PC-9 (cell line): ENCODE results near the gene BAIAP2. TPM values are rescaled to one million over a fixed set of nuclear protein-coding genes. Genes with fewer than 3 reads are reported as not detected.

ENCODE experiments used
- BruUV-seq: library from RNA; stranded (reverse); fragments of 400-500 nt; replicated peaks from 2 replicates; lab custom pipeline; 2021; lab: Mats Ljungman, UMichigan
- CTCF ChIA-PET: fragments of 300-600 bp; sonication (Branson Sonifier 250); formaldehyde crosslinking; loops from one replicate; lab custom pipeline; 2022; ENCODE audit warnings: antibody characterized with exemption; lab: Charles Lee
- POLR2A ChIA-PET: fragments of 300-600 bp; sonication (Branson Sonifier 250); formaldehyde crosslinking; loops from one replicate; lab custom pipeline; 2022; ENCODE audit warnings: antibody characterized with exemption; ENCODE audit not compliant: unreplicated experiment; lab: Charles Lee
- DNase-seq, 2 experiments: peaks; one replicate each; pipeline versions ENCODE4 v3.0.0 to v3.0.0-alpha.2; 2015 to 2022; ENCODE audit warnings: mixed read lengths in 1 of 2
- H2AFZ ChIP-seq: fragments of 200-600 bp; sonication (generic); 2 replicates; pipeline ENCODE4 v1.8.1; 2017; ENCODE audit warnings: antibody characterized with exemption
- H3F3A ChIP-seq: fragments of 200-600 bp; sonication (generic); 2 replicates; pipeline ENCODE4 v1.8.1; 2017; ENCODE audit warnings: antibody characterized with exemption, mild to moderate bottlenecking, low read depth; ENCODE audit not compliant: insufficient read depth
- H3K27ac ChIP-seq: fragments of 200-600 bp; sonication (generic); 2 replicates; pipeline ENCODE4 v1.6.1; 2016; ENCODE audit warnings: mixed run types
- H3K27me3 ChIP-seq: fragments of 200-600 bp; sonication (generic); 2 replicates; pipeline ENCODE4 v1.6.1; 2016; ENCODE audit warnings: low read depth, mixed run types; ENCODE audit not compliant: insufficient read depth
- H3K36me3 ChIP-seq: fragments of 200-600 bp; sonication (generic); 2 replicates; pipeline ENCODE4 v1.6.1; 2016; ENCODE audit warnings: low read depth, mixed run types
- H3K4me1 ChIP-seq: fragments of 200-600 bp; sonication (generic); replicated peaks from 2 replicates; pipeline ENCODE4 v1.6.1; 2016; ENCODE audit warnings: mixed run types; ENCODE audit not compliant: insufficient read depth
- H3K4me2 ChIP-seq: fragments of 200-600 bp; sonication (generic); 2 replicates; pipeline ENCODE4 v1.6.1; 2017; ENCODE audit warnings: mixed run types
- H3K4me3 ChIP-seq: fragments of 200-600 bp; sonication (generic); 2 replicates; pipeline ENCODE4 v1.6.1; 2016; ENCODE audit warnings: mixed run types
- H3K79me2 ChIP-seq: fragments of 200-600 bp; sonication (generic); 2 replicates; pipeline ENCODE4 v1.6.1; 2017; ENCODE audit warnings: low read depth, mixed run types
- H3K9me2 ChIP-seq: fragments of 200-600 bp; sonication (generic); 2 replicates; pipeline ENCODE4 v1.8.1; 2017; ENCODE audit warnings: mild to moderate bottlenecking; ENCODE audit not compliant: insufficient read depth
- H3K9me3 ChIP-seq: fragments of 200-600 bp; sonication (generic); 2 replicates; pipeline ENCODE4 v1.8.1; 2016; ENCODE audit warnings: low read depth; ENCODE audit not compliant: insufficient read depth
- H4K20me1 ChIP-seq: fragments of 200-600 bp; sonication (generic); 2 replicates; pipeline ENCODE4 v1.8.1; 2017; ENCODE audit not compliant: insufficient read depth
- CTCF ChIP-seq: fragments of 200-600 bp; sonication (generic); conservative IDR thresholded peaks from 2 replicates; pipeline ENCODE4 v1.6.1; 2017; ENCODE audit warnings: mixed run types, antibody characterized with exemption, mild to moderate bottlenecking, moderate library complexity
- EZH2 ChIP-seq: fragments of 200-600 bp; sonication (generic); IDR thresholded peaks from 2 replicates; pipeline ENCODE4 v1.8.0; 2017; ENCODE audit warnings: antibody characterized with exemption, low read depth
- intact Hi-C: fragments of 100-400 bp; cut with micrococcal nuclease; formaldehyde crosslinking; loops from one replicate; pipeline ENCODE4 v1.10.0; 2022; ENCODE audit not compliant: unreplicated experiment
- total RNA-seq: library from RNA; stranded (reverse); gene quantifications from 2 replicates; pipeline ENCODE4 v1.2.3, GENCODE V29; 2021

The BAIAP2 gene
- total RNA-seq, 1 experiment from 2014 or later, result 125 TPM

- CTCF ChIA-PET, result no interaction called here
These were observed 36.7 kb upstream of the BAIAP2 start for GRCh38 chr17:80998118-80998747.

GRCh38 chr17:80998748-80999535 is 36.0 kb upstream of the BAIAP2 start:
- Histone ChIP-seq H3K79me2 (no peaks in the 10 kb centered on the region), H3K36me3 (no peaks in the 10 kb centered on the region), H3K27ac (no peak overlapping the region), H3K9me3 (no peaks in the 10 kb centered on the region), H3F3A (no peaks in the 10 kb centered on the region), H3K4me3 (no peak overlapping the region), H4K20me1 (no peaks in the 10 kb centered on the region), H3K9me2 (no peaks in the 10 kb centered on the region), H3K27me3 (no peaks in the 10 kb centered on the region), H2AFZ (no peak overlapping the region), H3K4me2 (no peak overlapping the region), H3K4me1 (no peaks in the 10 kb centered on the region)
- TF ChIP-seq EZH2 (no peak), CTCF (no peak)
- BruUV-seq, result no TSS peak
- CTCF ChIA-PET, result no interaction called here
- no peak for DNase-seq
- intact Hi-C loops, result no loop called here
- POLR2A ChIA-PET, result no interaction called here

More at GRCh38 chr17:80998118-80998747, 36.7 kb upstream of the BAIAP2 start:
- DNase-seq, result no peak
- Histone ChIP-seq H3K4me1 (no peaks in the 10 kb centered on the region), H3K9me3 (no peaks in the 10 kb centered on the region), H2AFZ (no peak overlapping the region), H3K27ac (no peak overlapping the region), H3K79me2 (no peaks in the 10 kb centered on the region), H3K27me3 (no peaks in the 10 kb centered on the region), H3K4me2 (no peak overlapping the region), H4K20me1 (no peaks in the 10 kb centered on the region), H3K4me3 (no peak overlapping the region), H3K9me2 (no peaks in the 10 kb centered on the region), H3F3A (no peaks in the 10 kb centered on the region), H3K36me3 (no peaks in the 10 kb centered on the region)
- TF ChIP-seq EZH2 (no peak), CTCF (no peak)
- no TSS peak for BruUV-seq
- intact Hi-C loops, result no loop called here
- POLR2A ChIA-PET, result no interaction called here

DNA sequence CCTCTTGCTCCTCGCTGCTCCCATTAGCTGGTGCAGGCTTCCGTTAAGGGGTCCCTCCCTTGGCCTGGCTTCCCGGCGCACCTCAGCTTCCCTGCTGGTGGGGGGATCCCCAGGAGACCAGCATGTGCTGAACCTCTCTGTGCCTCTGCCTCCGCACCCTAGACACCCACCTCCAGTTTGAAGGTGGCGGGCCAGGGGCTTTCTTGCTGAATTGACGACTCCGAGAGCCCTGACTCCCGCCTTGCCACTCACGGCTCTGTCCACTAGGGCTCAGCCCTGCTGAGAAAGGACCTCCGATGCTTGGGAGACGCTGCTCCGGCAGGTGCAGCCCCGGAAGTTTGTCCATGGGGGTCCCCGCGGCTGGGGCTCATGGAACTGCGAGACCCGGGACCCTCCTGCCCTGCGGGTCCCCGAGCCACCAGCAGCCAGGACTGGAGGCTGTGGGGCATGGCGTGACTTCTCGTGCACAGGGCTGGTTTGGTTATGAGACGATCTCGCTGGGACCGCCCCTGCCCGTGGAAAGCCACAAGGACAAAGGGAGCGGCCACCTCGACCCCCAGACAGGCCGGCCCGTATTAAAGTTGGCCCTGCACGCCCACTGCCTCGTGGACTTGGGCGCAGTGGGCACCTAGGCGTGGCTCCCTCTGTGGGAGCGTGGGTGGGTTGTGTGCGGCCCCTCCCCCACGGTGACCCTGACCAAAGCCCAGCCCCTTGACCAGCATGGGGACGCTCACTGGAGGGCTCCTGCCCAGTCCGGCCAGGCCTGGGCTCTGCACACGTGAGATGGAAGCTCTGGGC is 35.2 kb upstream of the BAIAP2 start:
- H3F3A ChIP-seq, result no peaks in the 10 kb centered on the region
- H3K4me3 ChIP-seq, result no peak overlapping the region
- no peak overlapping the region for H3K27ac ChIP-seq
- ChIA-PET CTCF (no interaction called here), POLR2A (no interaction called here)
- BruUV-seq, result no TSS peak
- no peak for TF ChIP-seq EZH2
- TF ChIP-seq CTCF, result no peak
- H3K9me3 ChIP-seq, result no peaks in the 10 kb centered on the region
- H3K27me3 ChIP-seq, result no peaks in the 10 kb centered on the region
- no peak overlapping the region for H2AFZ ChIP-seq
- no peak overlapping the region for H3K4me2 ChIP-seq
- H3K9me2 ChIP-seq, result no peaks in the 10 kb centered on the region
- H3K79me2 ChIP-seq, result no peaks in the 10 kb centered on the region
- no peaks in the 10 kb centered on the region for H4K20me1 ChIP-seq
- no peak for DNase-seq
- H3K36me3 ChIP-seq, result no peaks in the 10 kb centered on the region
- no peaks in the 10 kb centered on the region for H3K4me1 ChIP-seq
- intact Hi-C loops, result loop anchor here (5.0 kb wide), 1 partner anchor 223 kb away; the partner anchor contains the start of gene CEP131
